ENCODE results near the gene CTAG1A.

GRCh38 chrX:154605566-154605965, 20.6 kb downstream of the CTAG1A start:
- TF ChIP-seq CTCF (IDR thresholded peaks at IDR 0.05), result no peak
- TF ChIP-seq EZH2 (IDR thresholded peaks at IDR 0.05; ENCODE audit: borderline replicate concordance, insufficient read depth, low read depth, low read length, poor library complexity, severe bottlenecking), result no peak

Data from B cell (primary cell).